D341Med (cell line): ENCODE results near the gene LMO1.
A peak's percentile ranks its signal among the peaks of the same experiment; 100 is the strongest.

Experiments
- DNase-seq: peaks from one replicate; pipeline ENCODE4 v3.0.0; 2012; ENCODE audit warnings: low spot score

LMO1 gene

GRCh38 chr11:8203414-8203715 is 60.3 kb downstream of the LMO1 start:
- DNase-seq, result no peak

- DNase-seq, result no peak
Measured at GRCh38 chr11:8202516-8203413, 60.9 kb downstream of the LMO1 start.

GRCh38 chr11:8201644-8202365 is 61.9 kb downstream of the LMO1 start:
- DNase-seq, result no peak

GRCh38 chr11:8199676-8200075 is 64.0 kb downstream of the LMO1 start:
- DNase-seq, result no peak

GRCh38 chr11:8196749-8197148 is 66.9 kb downstream of the LMO1 start:
- no peak for DNase-seq

- DNase-seq, result no peak
Measured at GRCh38 chr11:8194956-8195355, 68.7 kb downstream of the LMO1 start.

GRCh38 chr11:8192896-8193209 is 70.8 kb downstream of the LMO1 start:
- no peak for DNase-seq

GRCh38 chr11:8192016-8192895 is 71.4 kb downstream of the LMO1 start:
- peak; percentile 86 for DNase-seq

- DNase-seq, result no peak
Measured at GRCh38 chr11:8190431-8190830, 73.2 kb downstream of the LMO1 start.

GRCh38 chr11:8186429-8186828 is 77.2 kb downstream of the LMO1 start:
- no peak for DNase-seq

GRCh38 chr11:8183111-8183510 is 80.6 kb downstream of the LMO1 start:
- DNase-seq, result no peak

- DNase-seq, result no peak
Measured at GRCh38 chr11:8180469-8180868, 83.2 kb downstream of the LMO1 start.

GRCh38 chr11:8178297-8178696 is 85.4 kb downstream of the LMO1 start:
- no peak for DNase-seq

- DNase-seq, result no peak
Measured at GRCh38 chr11:8177136-8177535, 86.5 kb downstream of the LMO1 start.
